Activated T-cell treated with anti-CD3 and anti-CD28 coated beads for 1 hour (primary cell): Measurements from ENCODE around the gene SNTG2.

Experiments used
- DNase-seq: peaks from one replicate; pipeline ENCODE4 v3.0.0-alpha.2; 2020; ENCODE audit warnings: low read depth

SNTG2 gene

DNA sequence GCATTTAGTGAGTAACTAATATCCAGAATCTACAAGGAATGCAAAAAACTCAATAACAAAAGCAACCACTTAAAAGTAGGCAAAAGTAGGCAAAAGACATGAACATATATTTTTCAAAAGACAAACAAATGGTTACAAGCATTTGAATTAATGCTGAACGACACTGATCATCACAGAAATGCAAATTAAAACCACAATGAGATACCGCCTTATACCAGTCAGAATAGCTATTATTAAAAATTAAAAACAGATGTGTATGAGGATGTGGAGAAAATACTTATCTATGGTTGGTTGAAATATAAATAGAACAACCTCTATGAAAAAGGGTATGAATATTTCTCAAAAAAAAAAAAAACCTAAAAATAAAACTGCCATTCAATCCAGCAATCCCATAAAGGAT, 51.7 kb downstream of the SNTG2 start:
- DNase-seq, result no peak

- no peak for DNase-seq
These were observed 53.7 kb downstream of the SNTG2 start for GRCh38 chr2:1004398-1004797.

- DNase-seq, result no peak
These were observed 59.8 kb downstream of the SNTG2 start for GRCh38 chr2:1010415-1010930.

- DNase-seq, result no peak
These were observed 60.4 kb downstream of the SNTG2 start for GRCh38 chr2:1011006-1011405.

GRCh38 chr2:1011985-1012384, 61.3 kb downstream of the SNTG2 start:
- DNase-seq, result no peak

DNA sequence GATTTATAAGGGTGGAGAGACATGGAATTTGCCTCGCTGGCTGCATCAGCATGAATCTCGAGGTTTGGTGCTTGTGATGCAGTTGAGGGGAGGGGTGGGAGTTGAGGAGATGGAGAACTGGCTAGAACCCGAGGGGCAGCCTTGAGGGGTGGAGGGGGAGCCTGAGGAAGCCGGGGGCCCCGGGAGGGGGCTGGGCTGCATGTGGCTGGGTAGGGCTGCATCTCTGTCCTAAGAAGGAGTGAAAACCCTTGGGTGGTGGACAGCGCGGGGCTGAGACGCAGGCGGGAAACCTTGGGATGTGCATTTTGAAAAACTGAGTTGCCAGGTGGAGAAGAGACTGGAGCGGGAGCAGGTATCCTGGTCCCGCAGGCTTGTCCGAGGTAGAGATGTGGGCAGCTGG, 64.2 kb downstream of the SNTG2 start:
- no peak for DNase-seq

DNA sequence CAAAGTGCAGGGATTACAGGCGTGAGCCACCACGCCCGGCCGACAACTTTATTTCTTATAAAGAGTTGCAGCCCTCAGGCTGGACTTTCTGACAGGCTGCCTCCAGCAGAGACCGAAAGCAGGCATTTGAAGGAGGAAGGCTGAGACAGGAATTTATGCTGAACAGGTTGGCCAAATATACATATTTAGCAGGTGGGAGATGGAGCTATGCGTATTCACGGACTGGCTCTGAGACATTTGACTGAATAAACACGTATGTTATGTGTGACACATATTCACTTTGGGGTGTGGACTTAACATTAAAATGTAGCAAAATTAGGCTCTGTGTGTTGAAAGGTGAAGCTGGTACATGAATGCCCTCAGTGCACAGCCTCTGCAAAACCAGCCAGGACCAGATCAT, 65.9 kb downstream of the SNTG2 start:
- DNase-seq, result no peak

GRCh38 chr2:1017827-1018226, 67.2 kb downstream of the SNTG2 start:
- DNase-seq, result no peak

GRCh38 chr2:1020206-1020605, 69.6 kb downstream of the SNTG2 start:
- no peak for DNase-seq

GRCh38 chr2:1022178-1022577, 71.5 kb downstream of the SNTG2 start:
- DNase-seq, result no peak

DNA sequence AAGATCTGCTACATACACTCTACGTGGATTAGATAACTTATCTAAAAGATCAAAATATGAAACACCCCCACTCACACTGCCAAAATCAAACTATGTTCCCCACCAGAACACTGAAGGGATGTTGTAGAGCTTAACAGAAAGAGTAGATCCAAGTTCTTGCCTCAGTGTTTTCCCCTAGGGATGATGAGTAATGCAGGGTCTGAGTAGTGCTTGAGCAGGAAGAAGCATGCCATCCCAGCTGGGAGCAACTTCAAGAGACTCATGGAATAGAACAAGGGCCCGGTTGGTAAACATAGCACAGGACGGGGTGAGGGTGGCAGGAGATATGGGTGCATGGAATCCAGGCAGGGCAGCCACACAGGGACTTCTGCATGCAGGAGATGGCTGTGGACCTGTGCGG, 74.3 kb downstream of the SNTG2 start:
- DNase-seq, result no peak

DNA sequence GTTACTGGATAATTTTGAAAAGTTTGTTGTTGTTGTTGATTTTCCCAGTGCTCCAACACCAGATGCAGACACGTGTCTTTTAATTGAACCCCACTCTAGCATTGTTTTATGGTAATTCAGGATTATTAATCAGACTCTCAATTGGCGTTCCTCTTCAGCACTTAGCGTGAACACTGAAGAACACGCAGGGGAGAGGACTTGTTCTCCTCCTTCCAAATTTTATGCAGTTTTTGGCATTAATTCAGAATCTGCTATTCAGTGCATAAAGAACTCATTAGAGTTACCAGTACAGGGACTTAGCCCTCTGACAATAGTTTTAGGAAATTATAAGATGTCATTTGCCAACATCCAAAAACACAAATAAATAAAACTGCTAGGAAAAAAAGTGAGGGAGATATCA, 75.5 kb downstream of the SNTG2 start:
- no peak for DNase-seq

DNA sequence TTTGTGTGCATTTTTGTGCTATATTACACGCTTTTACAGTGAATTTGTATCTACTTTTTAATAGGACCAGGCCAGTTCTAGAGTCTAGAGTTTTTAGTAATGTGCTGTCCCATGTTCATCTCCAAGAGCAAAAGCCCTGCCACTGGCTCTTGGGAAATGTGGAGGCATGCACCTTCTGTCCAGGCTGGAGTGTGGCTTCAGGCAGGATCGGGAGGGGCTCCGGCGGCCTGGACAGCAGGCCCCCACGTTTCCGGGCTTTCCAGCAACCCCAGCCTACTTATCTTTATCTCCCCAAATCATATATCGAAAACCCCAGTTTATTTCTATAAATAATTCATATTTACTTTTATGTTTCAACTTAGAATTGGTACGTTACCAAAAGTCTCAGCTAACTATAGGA, 78.2 kb downstream of the SNTG2 start:
- no peak for DNase-seq

GRCh38 chr2:1032030-1032429, 81.4 kb downstream of the SNTG2 start:
- no peak for DNase-seq

GRCh38 chr2:1033069-1033468, 82.4 kb downstream of the SNTG2 start:
- DNase-seq, result no peak

GRCh38 chr2:1037066-1037465, 86.4 kb downstream of the SNTG2 start:
- no peak for DNase-seq

- DNase-seq, result no peak
These were observed 88.9 kb downstream of the SNTG2 start for GRCh38 chr2:1039549-1039948.

- DNase-seq, result no peak
These were observed 90.6 kb downstream of the SNTG2 start for GRCh38 chr2:1041012-1041805.

DNA sequence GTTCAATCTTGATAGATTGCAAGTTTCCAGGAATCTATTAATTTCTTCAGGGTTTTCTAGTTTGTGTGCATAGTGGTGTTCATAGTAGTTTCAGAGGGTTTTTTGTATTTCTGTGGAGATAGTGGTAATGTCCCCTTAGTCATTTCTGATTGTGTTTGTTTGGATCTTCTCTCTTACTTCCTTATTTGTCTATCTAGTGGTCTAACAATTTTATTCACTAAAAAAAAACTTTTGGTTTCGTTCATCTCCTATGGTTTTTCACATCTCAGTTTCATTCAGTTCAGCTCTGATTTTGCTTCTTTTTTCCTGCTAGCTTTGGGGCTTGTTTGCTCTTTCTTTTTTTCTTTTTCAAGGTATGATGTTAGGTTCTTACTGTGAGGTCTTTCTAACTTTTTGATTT, 94.5 kb downstream of the SNTG2 start:
- DNase-seq, result no peak

DNA sequence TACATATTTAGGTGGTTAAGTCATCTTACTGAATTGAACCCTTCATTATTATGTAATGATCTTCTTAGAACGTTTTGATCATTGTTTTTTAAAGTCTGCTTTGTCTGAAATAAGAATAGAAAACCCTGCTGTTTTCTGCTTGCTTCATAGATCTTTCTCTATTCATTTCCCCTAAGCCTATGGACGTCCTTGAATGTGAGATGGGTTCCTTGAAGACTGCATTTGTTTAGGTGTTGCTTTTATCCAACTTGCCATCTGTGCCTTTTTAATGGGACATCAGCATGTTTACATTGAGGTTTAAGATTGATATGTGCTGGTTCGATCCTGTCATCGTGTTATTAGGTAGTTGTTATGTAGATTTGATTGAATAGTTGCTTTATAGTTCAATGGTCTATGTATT, 95.4 kb downstream of the SNTG2 start:
- DNase-seq, result no peak

DNA sequence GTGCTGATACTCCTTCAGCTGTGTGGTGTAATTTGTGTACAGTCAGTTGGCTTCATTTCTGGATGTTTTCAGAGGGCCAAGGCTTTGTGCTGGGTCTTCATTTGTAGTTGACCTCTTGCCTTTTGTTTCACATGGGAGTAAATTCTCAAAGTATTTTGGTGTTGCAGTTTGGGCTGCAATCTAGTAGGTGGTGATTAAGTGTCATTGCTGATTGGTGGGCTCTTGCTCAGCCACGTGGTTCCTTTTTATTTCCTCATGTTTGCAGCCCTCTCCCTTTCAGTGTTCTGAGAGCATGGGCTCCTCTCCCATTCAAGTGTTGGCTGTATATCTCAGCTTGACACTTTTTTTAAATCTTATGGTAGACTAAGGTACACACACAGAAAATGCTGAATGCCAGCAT, 96.8 kb downstream of the SNTG2 start:
- no peak for DNase-seq

GRCh38 chr2:1049691-1050090, 99.0 kb downstream of the SNTG2 start:
- DNase-seq, result no peak

GRCh38 chr2:1051075-1051474, 100.4 kb downstream of the SNTG2 start:
- no peak for DNase-seq

DNA sequence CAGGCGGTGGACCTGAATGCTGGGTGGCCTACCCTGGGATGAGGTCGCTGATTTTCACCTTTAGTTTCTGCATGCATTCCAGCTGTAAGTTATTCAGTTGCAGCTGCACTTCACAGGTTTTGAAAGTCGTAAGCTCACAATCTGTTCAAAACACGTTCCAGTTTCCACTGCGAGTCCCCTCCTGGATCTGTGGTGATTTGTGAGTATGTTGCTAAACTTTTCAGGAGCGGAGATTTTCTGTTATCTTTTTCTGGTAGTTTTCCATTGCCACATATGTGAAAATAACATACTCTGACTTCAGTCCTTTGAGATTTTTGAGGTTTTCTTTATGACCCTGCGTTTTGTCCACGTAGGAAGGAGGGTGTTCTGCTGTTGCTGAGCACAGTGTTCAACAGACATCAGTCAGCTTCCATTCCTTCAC, 102.1 kb downstream of the SNTG2 start:
- no peak for DNase-seq
